Right cardiac atrium (tissue), 5 donors: ENCODE measurements around the gene TIGD1. TPM values are rescaled to one million over a fixed set of nuclear protein-coding genes. Genes with fewer than 3 reads are reported as not detected.
"Not testable (repeated sequence)": the region's sequence is repeated elsewhere in the genome, so short reads cannot be mapped to it uniquely, and the experiment has no call there.

Source experiments
- ATAC-seq, 2 donors: fragments of 200-7000 bp; cut with Tn5 transposase; one replicate each; pipeline versions ENCODE4 v1.8.0 to v1.9.1; 2020; ENCODE audit warnings: moderate library complexity in 2 of 2, mild to moderate bottlenecking in 1 of 2
- DNase-seq, 3 donors: peaks; one replicate each; pipeline ENCODE4 v3.0.0-alpha.2; 2020
- H3K27ac ChIP-seq: one replicate; pipeline ENCODE4 v1.5.1; 2013; ENCODE audit warnings: mild to moderate bottlenecking, low read length, control low read depth, moderate library complexity
- H3K27me3 ChIP-seq: one replicate; pipeline ENCODE4 v1.6.1; 2013; ENCODE audit not compliant: control insufficient read depth, insufficient read depth
- H3K4me1 ChIP-seq: one replicate; pipeline ENCODE4 v1.6.1; 2013; ENCODE audit warnings: low read length; ENCODE audit not compliant: control insufficient read depth, insufficient read depth
- H3K4me3 ChIP-seq: one replicate; pipeline ENCODE4 v1.5.1; 2013; ENCODE audit warnings: low read length, control low read depth
- H3K9me3 ChIP-seq: one replicate; pipeline ENCODE4 v1.6.1; 2013; ENCODE audit warnings: low read length; ENCODE audit not compliant: control insufficient read depth
- WGBS: extraction: QIAGEN DNeasy Blood & Tissue Kit; methylation state at CpG from one replicate; pipeline ENCODE4 v1.1.7; 2013; 5-methylcytosine and 5-hydroxymethylcytosine counted together
- intact Hi-C, 4 donors: fragments of 100-400 bp; cut with DNase I; formaldehyde crosslinking; loops; one replicate each; pipeline versions ENCODE4 v1.11.0 to v1.14.0; 2022 to 2023
- polyA plus RNA-seq: library from polyadenylated mRNA; stranded (reverse); fragments of 200-250 nt; gene quantifications from one replicate; pipeline ENCODE4 v1.2.3, GENCODE V29; 2013
- total RNA-seq, 4 donors: library from RNA; stranded (reverse); fragmentation: NEBNext Ultra II Directional; extraction: Animal tissue kit (Norgen Biotek cat#: 25700); gene quantifications; one replicate each; pipeline ENCODE4 v1.2.1, GENCODE V29; 2021
- donor health status: healthy with polysubstance abuse.
- donor health status: DM: no; HTN: yes; CAD: no.
- donor health status: DM: no; HTN: no; CAD: no.
- donor health status: DM: no; HTN: yes; CAD: no; lungs with severe emphysema.
- donor health status: DM: yes; HTN: yes; CAD: no.

Gene TIGD1
- total and polyA plus RNA-seq, 5 donors = 1.9 to 3.3 (median 3.1) TPM

- H3K9me3 ChIP-seq = no peaks in the 10 kb centered on the region
- no peak overlapping the region for H3K4me3 ChIP-seq
- WGBS = 67% methylated on average over 6 of the region's 6 CpGs
- no peaks in the 10 kb centered on the region for H3K27me3 ChIP-seq
- no peak for ATAC-seq
- no peak overlapping the region for H3K27ac ChIP-seq
- intact Hi-C loops = no loop called here
- no peak for DNase-seq
- H3K4me1 ChIP-seq = peaks cover 2% of the 10 kb centered on the region
These were observed 33.9 kb upstream of the TIGD1 start for GRCh38 chr2:232584238-232584637.

DNA sequence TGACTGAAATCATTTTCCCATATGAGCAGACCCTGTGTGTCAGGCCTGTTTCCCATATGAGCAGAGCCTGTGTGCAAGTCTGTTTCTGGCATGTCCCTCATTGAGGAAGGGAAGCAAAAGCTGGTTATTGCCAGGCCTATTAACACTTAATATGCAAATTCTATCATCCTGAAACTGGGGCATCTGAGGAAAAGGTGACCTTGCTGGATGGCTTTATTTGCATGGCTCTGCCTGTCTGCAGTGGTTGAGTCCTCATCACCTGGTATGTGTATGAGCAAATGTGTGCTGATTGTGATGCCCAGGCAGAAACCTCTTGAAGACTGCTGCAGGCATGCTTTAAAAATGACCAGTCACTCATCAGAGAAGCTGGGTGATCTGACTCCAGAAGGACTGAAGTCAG, 31.4 kb upstream of the TIGD1 start:
- Histone ChIP-seq H3K27ac (no peak overlapping the region), H3K4me3 (no peak overlapping the region), H3K27me3 (no peaks in the 10 kb centered on the region), H3K9me3 (no peaks in the 10 kb centered on the region), H3K4me1 (no peaks in the 10 kb centered on the region)
- intact Hi-C loops = no loop called here
- ATAC-seq (no peak), DNase-seq (no peak)

- DNase-seq = no peak
- no peak overlapping the region for H3K4me3 ChIP-seq
- 96% methylated on average over 6 of the region's 6 CpGs for WGBS
- ATAC-seq = no peak
- H3K9me3 ChIP-seq = no peaks in the 10 kb centered on the region
- H3K27ac ChIP-seq = no peak overlapping the region
- no peaks in the 10 kb centered on the region for H3K27me3 ChIP-seq
- no peaks in the 10 kb centered on the region for H3K4me1 ChIP-seq
- intact Hi-C loops = no loop called here
These were observed 30.3 kb upstream of the TIGD1 start for GRCh38 chr2:232580648-232580981.

- no peaks in the 10 kb centered on the region for H3K27me3 ChIP-seq
- H3K9me3 ChIP-seq = no peaks in the 10 kb centered on the region
- 91% methylated on average over 2 of the region's 2 CpGs for WGBS
- H3K4me1 ChIP-seq = no peaks in the 10 kb centered on the region
- no peak for DNase-seq
- no peak for ATAC-seq
- H3K4me3 ChIP-seq = no peak overlapping the region
- intact Hi-C loops = no loop called here
- no peak overlapping the region for H3K27ac ChIP-seq
These were observed 28.3 kb upstream of the TIGD1 start for GRCh38 chr2:232578626-232579025.

DNA sequence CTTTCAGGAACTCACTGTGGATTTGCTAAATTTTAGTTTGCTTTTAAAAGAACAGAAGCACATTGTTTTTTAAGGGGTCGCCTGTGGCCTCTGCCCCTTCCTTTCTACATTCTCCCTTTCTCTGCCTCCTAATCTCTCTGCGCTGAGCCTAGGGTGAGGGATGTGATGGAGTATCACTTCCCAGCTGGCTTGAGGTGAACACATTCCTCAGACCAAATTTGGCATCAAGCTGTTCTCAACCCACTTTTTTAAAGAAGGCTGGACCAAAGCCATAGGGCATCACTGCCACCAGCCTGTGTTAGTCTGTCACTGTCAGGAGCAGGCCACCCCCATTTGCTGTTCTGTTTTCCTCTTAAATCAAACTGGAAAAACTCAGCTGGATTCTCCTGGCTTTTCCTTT, 27.5 kb upstream of the TIGD1 start:
- 75% methylated on average over 2 of the region's 2 CpGs for WGBS
- no peaks in the 10 kb centered on the region for H3K9me3 ChIP-seq
- H3K4me3 ChIP-seq = no peak overlapping the region
- ATAC-seq = peak; percentile 23 to 61
- H3K27me3 ChIP-seq = no peaks in the 10 kb centered on the region
- H3K4me1 ChIP-seq = no peaks in the 10 kb centered on the region
- intact Hi-C loops = no loop called here
- H3K27ac ChIP-seq = no peak overlapping the region
- DNase-seq = no peak

DNA sequence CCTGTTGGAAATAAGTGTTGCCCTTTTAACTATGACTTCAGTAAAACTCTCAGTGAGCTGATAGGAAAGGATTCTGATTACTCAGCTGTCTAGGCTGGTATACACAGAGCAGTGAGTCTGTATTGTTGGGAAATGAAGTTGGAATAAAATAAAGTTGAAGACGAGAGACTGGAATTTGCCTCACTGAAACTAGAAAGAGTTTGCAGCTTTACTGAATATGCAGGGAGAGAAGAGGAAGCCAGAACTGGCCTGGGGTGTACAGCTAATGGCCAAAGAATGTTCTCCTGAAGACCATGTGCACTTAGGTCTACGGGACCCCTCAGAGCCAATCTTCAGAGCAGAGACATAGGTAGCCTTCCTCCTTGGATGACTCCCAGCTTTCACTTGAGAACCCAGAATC, 26.6 kb upstream of the TIGD1 start:
- intact Hi-C loops = no loop called here
- Histone ChIP-seq H3K27ac (no peak overlapping the region), H3K4me3 (no peak overlapping the region), H3K27me3 (no peaks in the 10 kb centered on the region), H3K4me1 (no peaks in the 10 kb centered on the region), H3K9me3 (no peaks in the 10 kb centered on the region)
- no peak for DNase-seq
- 92% methylated on average over 2 of the region's 2 CpGs for WGBS
- no peak for ATAC-seq

DNA sequence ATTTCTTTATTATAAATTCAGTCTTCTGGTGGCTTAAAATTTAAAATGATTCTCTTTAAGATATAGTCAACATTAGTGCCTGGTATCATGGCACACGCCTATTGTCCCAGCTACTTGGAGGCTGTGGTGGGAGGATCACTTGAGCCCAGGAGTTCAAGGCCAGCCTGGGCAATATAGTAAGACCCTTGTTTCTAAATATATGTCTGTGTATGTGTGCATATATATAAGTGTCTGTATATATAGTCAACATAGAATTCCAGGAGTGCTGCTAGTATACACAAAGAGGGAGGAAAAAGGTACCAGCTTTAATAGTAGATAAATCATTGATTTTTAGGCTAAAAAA, 25.0 kb upstream of the TIGD1 start:
- Histone ChIP-seq H3K9me3 (no peaks in the 10 kb centered on the region), H3K4me3 (no peak overlapping the region), H3K27me3 (no peaks in the 10 kb centered on the region), H3K27ac (no peak overlapping the region), H3K4me1 (no peaks in the 10 kb centered on the region)
- intact Hi-C loops = no loop called here
- WGBS = 97% methylated on average over 1 of the region's 1 CpG
- DNase-seq = no peak
- no peak for ATAC-seq

- no peak overlapping the region for H3K27ac ChIP-seq
- WGBS = 95% methylated on average over 5 of the region's 5 CpGs
- H3K4me3 ChIP-seq = no peak overlapping the region
- no peaks in the 10 kb centered on the region for H3K27me3 ChIP-seq
- H3K4me1 ChIP-seq = no peaks in the 10 kb centered on the region
- ATAC-seq (no peak), DNase-seq (no peak)
- no peaks in the 10 kb centered on the region for H3K9me3 ChIP-seq
- intact Hi-C loops = no loop called here
These were observed 24.5 kb upstream of the TIGD1 start for GRCh38 chr2:232574674-232575403.

DNA sequence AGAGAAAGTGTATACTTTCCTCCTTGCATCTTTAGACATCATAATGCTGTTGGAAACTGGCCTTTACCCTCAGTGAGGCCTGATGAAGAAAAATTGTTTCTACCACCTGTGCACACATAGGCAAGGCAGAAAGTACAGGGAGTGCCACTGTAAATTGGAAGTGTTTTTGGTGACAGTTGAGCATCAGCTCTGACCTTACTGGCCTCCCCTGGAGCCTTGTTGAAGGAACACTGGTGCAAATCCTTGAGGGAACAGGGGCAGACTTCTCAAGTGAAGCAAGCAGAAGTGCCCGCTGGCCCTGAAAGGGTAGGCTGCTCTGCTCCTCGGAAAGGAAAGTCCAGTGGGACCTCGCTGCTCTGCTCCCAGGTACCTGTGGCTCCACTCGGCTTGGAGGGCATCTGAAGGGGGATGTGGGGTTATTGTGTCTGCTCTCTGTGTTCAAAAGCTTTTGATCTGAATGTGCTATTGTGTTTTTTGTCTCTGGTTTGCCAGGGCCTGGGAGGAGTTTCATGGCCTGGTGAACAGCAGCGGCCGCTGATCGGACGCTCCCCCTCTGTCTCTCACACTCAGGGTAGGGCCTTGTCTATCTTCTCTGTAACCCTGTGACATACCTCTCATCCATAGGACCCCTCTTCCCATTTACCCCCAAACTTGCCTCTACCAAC, 23.5 kb upstream of the TIGD1 start:
- Histone ChIP-seq H3K27ac (no peak overlapping the region), H3K4me3 (no peak overlapping the region), H3K27me3 (no peaks in the 10 kb centered on the region), H3K4me1 (no peaks in the 10 kb centered on the region), H3K9me3 (no peaks in the 10 kb centered on the region)
- no peak for DNase-seq
- intact Hi-C loops = no loop called here
- ATAC-seq = no peak
- WGBS = 95% methylated on average over 8 of the region's 8 CpGs

GRCh38 chr2:232573042-232573441, 22.7 kb upstream of the TIGD1 start:
- no peak overlapping the region for H3K27ac ChIP-seq
- intact Hi-C loops = no loop called here
- no peak overlapping the region for H3K4me3 ChIP-seq
- ATAC-seq (no peak), DNase-seq (no peak)
- H3K4me1 ChIP-seq = no peaks in the 10 kb centered on the region
- no peaks in the 10 kb centered on the region for H3K9me3 ChIP-seq
- H3K27me3 ChIP-seq = no peaks in the 10 kb centered on the region

- 66% methylated on average over 7 of the region's 7 CpGs for WGBS
- intact Hi-C loops = no loop called here
- no peak for DNase-seq
- H3K27ac ChIP-seq = no peak overlapping the region
- no peaks in the 10 kb centered on the region for H3K9me3 ChIP-seq
- H3K27me3 ChIP-seq = no peaks in the 10 kb centered on the region
- H3K4me1 ChIP-seq = no peaks in the 10 kb centered on the region
- H3K4me3 ChIP-seq = no peak overlapping the region
- ATAC-seq = no peak
These were observed 20.7 kb upstream of the TIGD1 start for GRCh38 chr2:232571026-232571474.

DNA sequence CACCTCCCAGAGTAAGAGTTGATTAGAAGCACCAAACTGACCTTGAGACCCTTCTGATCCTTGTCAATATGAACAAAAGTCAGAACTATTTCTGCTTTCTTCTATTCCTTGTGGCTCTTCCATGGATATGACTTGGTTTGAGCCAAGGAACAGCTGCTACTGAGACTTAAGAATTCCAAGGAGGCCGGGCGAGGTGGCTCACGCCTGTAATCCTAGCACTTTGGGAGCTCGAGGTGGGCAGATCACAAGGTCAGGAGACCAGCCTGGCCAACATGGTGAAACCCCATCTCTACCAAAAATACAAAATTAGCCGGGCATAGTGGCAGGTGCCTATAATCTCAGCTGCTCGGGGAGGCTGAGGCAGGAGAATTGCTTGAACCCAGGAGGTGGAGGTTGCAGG, 20.1 kb upstream of the TIGD1 start:
- H3K4me3 ChIP-seq, H3K4me1 ChIP-seq, H3K27me3 ChIP-seq, ATAC-seq, H3K27ac ChIP-seq, DNase-seq, intact Hi-C loops, H3K9me3 ChIP-seq: not testable (repeated sequence)
- 94% methylated on average over 6 of the region's 6 CpGs for WGBS
